HG03039 (cell line): Measurements from ENCODE around the gene SNCAIP.
A peak's percentile ranks its signal among the peaks of the same experiment; 100 is the strongest.

Source experiments
- ATAC-seq: cut with Tn5 transposase; IDR thresholded peaks from one replicate; pipeline ENCODE4 v1.9.1; 2021; ENCODE audit warnings: mild to moderate bottlenecking, moderate library complexity; ENCODE audit not compliant: unreplicated experiment

SNCAIP gene

DNA sequence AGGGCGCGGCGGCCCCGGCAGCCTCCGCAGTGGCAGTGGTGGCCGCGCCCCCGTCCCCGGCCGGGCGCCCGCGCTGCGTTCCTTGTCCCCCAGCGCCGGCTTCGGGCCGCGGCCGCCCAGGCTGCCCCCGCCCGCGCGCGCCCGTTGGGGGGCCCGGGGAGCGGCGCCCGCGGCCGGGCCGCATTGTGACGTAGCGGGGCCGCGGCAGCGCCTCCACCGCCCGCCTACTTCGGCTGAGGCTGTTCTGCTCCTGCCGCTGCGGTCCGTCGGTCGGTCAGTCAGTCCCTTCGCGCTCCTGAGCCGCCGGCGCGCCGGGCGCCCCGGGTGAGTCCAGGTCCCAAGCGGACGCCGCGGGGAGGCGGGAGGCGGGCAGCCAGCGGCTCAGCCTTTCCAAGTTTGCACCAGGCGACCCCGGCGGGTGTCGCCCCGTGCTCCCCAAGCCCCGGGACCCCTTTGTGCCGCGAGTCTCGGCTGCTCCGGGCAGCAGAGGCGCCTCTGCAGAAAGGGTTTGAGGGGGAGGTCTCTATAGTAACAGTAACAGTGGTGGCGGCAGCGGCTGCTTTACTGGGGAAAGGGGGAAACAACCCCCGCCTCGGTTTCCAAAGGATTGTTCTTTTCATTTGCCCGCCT is at the start of gene SNCAIP:
SNCAIP (plus strand) TSS at position 277 of the 630 bp plus-strand sequence. CDS start 78,898 bp downstream, outside the sequence.
- no peak for ATAC-seq

DNA sequence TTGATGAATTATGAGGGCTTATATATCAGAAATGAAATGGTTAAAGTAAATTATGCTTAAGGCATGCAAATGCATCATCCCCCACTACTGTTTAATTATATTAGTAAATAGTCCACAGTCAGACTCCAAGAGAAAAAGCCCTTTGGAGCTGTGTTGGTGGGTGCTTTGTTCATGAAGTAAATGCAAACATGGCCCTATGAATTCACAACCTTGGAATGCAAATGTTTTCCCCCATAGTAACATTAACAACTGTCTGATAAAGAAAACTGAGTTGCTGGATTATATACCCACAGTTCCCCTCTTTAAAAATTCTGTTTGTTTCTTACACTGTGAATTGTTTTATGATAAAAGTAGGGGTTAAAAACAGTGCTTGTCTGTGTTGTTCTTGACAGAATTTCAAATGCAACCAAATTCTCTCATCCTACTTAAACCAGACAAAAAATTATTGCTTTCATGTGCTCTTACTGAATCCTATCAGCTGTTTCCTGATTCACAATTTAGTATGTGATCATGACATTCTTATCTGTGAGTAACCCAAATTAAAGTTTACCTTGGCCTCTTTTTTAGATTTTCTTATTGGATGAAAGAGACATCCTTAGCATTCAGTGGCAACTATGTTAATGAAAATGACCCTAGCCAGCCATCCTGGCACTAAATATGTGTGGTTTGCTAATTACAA is 48.5 kb upstream of the SNCAIP start:
- no peak for ATAC-seq

DNA sequence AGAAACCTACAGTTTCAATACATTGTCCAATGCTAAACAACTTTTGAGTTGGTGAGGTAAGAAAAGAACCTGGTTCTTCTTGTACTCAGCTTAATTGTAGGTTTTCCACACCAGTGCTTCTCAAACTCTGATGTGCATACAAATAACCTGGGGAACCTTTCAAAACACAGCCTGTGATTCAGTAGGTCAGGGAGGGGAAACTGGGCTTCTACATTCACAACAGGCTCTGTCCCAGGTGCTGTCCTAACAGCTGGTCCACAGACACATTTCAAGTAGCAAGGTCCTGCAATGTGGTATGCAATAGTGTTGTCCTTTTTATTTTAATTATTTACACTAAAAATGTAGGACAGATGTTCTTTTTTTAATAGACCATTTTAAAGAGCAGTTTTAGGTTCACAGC is 47.4 kb upstream of the SNCAIP start:
- no peak for ATAC-seq

DNA sequence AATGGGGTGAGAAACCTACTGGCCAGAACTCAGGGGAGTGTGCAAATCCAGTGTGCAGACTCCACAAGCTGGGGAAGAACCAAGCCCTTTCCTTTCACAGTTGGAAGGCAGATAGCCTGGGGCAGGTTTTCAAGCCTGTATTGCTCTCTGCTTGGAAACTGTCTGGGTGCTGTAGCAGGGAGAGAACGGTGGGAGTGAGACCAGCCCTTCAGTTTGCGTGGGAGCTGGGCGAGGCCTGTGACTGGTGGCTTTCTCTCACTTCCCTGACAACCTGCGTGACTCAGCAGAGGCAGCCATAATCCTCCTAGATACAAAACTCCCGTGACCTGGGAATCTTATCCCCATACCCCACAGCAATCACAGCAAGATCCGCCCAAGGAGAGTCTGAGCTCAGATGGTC is 44.9 kb upstream of the SNCAIP start:
- no peak for ATAC-seq

DNA sequence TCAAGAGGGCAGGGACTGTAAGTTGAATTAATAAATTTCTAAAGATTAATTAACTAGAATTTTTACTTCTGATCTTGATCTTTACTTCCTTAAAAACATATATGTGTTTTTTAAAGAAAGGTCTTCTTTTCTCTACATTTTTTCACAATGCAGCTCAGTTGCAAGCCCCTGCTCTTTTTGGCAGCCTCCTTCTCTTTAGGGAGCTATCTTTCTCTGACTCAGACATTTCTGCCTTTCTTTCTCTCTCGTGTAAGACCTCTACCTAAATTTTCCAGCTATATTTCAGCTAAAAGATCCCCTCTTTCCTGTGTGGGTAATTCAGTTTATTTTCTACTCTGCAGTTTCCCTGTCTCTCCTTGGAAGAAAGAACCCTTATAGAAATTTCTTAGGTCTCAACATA is 38.3 kb upstream of the SNCAIP start:
- no peak for ATAC-seq

DNA sequence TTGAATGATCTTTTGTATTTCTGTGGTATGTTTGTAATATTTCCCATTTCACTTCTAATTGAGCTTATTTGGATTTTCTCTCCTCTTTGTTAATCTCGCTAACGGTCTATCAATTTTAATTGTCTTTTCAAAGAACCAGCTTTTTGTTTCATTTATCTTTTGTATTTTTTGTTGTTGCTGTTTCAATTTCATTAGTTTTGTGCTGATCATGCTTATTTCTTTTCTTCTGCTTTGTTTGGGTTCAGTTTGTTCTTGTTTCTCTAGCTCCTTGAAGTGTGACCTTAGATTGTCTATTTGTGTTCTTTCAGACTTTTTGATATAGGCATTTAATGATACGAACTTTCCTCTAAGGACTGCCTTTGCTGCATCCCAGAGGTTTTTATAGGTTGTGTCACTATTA is 28.4 kb upstream of the SNCAIP start:
- no peak for ATAC-seq

DNA sequence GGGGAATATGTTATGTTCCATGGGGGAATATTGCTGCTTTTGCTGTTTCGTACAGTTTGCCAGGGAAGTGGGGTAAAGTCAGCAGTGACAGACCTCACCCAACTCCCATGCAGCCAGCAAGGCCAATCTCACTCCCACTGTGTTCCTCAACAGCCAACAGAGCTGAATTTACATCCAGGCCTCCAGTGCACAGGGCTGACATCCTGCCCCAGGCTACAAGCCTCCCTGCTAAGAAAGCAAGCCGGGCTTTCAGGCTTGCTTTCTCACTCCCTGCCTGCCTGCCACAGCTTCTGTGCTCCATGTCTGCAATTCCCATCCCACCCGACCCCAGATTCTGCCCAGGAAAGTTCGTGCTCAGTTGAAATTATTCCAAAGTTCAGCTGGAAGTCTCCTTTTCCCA is 25.5 kb upstream of the SNCAIP start:
- no peak for ATAC-seq

DNA sequence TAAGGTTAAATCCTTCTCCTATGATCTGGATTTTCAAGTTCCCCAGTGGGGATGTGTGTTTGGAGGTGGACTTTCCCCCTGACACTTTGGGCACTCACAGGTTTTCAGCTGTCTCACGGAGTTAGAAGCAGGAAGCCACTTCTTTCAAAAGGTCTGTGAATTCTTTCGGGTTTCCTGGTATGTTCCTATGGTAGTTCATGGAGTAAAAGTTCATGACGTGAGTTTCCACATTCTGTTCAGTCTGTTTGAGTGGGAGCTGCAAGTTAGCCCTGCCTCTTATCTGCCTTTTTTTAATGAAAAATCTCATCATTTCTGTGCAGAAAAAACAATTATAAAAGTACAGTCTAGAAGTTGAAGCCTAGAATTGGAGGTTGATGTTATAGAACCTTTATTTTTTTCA is 24.9 kb upstream of the SNCAIP start:
- ATAC-seq = no peak

DNA sequence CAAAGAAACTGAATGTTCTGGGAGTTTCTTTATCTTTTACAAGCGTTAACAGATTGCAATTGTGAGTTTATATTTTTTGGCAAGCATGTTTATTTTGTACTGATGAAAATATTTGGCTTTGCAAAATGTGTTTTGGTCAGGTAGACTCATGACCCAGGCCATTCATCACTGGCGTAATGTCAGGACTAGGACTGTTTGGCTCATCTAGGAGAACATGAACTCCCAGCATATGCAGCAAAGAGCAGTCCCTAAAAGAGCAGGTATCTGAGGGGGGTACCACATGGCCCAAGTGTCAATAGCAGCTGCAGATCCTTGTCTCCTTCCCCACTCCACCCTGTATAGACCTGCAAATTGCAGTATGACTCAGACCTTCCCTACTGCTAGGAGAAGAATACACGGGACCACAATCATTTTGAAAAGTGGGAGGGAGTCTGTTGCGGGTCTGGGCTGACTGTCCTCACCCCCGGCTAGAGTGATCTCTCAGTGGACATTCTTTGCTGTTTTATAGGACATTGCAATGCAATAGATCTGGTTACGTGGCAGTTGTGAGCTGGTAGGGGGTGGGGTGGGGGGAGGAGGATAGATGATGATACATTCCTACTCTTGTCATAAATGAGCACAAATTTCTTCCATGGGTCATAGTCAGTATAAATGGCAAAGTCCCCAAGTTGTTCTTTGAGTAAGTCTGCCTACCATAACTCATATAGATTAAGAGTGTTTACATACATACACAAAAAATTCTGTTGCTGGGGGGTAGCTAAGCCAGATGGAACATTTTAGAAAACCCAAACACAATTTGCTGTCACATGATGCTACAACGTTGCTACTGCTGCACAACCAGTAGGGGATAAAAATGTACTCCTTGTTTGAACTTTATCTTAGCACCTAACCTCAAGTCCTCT is 20.8 kb upstream of the SNCAIP start:
- ATAC-seq = no peak

DNA sequence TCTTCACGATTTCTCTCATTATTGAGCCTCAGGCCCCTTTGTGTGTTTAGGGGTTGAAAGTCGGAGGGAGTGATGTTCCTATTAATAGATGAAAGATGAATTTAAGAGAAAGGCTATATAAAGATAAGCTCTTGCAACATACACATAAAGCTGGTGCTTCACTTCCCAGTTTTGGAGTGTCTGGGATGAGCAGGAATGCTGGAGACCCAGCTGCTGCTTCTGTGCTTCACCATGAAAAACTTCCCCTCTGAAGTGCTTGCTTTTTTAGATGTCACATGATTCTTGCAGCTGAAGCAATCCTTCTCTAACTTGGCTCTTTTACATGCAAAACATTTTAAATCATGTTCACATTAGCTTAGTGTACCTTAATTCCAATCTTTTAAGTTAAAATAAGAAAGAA is 19.7 kb upstream of the SNCAIP start:
- no peak for ATAC-seq

DNA sequence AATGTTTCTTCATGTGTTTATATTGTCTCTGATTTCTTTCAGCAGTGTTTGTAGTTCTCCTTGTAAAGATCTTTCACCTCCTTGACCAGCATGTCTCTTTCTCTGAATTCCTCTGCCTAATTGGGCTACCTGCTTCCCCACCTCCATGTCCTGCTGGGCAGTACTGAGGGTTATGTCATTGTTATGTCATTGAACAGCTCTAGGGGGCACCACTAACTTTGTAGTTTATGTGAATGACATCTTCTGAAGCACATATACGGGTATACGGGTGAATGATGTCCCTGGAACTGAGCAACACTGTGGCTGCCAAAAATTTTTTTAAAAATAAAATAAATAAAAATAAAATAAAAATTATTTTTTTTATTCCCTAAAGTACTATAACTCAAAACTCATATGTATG is 16.9 kb upstream of the SNCAIP start:
- no peak for ATAC-seq

DNA sequence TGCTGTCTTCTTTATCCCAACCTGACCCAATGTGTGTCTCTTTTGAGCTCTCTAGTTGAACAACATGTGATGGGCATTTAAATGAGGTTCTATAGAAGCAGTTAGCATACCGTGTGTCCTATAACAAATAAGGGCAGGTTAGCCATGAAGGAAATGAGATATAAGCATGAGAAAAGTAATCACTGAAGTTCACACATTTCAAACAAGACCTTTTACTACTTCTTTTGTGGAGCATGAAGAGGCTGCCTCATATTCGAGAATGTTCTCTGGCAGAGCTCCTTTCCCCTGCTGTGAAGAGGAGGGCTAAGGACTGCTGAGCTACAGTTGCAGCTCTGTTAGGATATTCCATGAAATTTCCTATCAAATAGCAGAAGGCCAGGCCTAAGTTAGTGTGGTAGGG is 15.2 kb upstream of the SNCAIP start:
- no peak for ATAC-seq

DNA sequence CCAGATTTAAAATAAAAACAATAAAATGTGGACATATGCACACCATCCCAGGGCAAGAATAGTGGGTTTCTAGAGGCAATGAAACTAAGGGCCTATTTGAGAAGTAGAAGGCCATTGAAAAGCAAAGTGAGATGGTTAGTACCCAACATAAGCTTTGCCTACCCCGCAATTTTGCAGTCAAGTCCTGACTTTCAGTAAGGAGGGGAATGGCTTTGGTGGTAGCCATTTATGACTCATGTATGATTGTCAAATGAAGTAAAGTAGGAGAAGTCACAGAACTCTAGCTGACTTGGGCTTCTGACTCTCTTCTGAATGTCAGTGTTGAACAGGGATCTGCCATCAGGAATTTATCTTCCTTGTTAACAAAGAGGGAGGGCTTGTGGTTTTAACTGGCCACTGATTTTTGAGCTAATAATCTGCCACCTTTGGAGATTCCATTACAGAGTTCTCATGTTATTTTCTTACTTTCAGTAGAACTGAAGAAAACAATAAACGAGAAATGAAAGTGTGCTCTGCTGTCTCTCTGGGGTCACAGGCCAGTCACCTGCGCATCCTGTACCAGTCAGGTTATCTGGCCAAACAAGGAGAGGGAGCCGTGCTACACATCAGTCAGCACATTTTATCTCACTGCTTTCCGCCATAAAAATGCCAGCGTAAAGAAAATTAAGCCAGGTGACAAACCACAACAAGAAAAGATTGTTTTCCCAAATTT is 14.3 kb upstream of the SNCAIP start:
- ATAC-seq = peak; percentile 71

DNA sequence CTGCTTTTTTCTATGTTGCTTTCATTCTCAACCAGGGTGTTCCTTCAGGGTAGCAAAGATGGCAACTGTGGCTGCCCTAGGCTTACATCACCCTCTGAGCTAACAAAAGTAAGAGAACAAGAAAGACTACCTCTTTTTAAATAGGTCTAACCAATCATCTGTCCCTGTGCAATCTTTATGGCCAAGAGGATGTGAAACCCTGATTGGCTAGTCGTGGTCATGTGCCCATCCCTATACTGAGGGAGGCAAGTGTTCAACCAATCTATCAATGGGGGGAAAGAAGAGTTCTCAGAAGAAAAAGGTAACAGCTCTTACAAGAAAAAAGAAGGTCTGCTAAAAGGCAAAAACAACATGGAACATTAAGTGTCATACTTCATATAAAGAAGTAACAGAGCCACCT is 11.7 kb upstream of the SNCAIP start:
- ATAC-seq = no peak

DNA sequence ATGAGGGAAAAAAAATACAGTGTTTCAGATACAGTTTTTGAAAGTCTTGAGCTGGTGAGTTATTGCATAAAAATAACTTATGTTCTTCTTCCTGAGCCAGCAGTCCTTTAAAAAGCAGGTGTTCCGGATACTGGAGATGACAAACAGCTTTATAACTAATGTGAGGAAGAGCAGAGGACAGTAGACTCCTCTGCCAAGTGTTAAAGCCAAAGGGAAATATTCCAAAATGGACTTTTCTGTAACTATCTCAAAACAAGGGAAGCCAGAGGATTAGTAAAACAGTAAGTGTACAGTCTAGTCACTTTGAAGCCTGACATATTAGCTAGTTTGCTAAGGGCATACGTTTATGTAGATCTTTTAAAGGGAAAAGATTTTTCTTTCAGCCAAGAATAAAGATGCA is 11.0 kb upstream of the SNCAIP start:
- no peak for ATAC-seq

DNA sequence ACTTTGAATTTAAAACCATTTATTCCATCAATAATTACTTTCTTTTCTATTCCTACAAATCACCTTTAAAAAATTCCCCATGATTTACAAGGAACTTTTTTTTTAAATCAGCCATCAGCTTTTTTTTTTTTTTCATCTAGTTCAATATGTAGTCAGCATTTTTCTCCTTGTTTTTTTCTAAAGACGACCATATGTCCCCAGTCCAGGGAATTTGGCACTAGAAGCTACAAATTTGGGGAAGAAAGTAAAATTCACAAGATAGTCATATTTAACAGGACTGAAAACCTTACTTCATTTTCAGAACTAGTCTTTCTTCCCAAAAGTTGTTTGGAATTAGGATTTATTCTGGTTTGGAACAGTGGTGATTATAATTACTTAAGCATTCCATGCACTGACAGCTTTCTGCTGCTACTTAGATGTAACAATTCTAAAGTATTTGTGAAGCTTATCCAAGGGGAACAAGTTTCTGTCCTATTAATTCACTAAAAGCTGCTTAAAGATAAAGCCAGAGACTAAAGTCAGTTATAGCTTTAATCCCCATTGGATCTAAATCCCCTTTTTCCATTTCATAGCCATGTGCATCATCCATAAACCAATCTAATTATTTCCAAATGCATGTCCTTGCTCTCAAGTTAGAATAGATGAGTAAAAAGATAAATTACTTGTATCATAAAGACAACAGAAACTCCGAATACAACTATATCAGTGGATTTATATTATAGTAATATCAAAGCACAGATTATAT is 7.4 kb upstream of the SNCAIP start:
- no peak for ATAC-seq

DNA sequence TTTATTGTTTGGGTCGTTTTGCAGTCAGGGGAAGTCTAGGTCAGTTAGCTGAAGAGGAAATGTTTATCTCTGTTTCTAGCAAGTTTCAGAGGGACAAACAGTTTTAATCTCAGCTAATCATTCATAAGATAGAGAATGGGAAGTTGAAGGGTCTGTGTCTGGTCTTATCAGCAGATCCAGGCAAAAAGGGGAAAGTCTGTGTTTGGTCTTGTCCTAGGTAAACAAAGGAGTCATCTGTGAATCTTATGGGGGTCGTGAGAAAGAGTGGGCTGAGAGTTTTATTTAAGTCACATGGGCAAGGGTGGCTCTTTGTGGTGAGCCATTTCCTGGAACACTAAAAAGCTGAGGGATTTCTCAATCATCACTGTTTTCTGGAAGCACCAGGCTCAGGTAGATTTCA is 5.6 kb upstream of the SNCAIP start:
- ATAC-seq = no peak

DNA sequence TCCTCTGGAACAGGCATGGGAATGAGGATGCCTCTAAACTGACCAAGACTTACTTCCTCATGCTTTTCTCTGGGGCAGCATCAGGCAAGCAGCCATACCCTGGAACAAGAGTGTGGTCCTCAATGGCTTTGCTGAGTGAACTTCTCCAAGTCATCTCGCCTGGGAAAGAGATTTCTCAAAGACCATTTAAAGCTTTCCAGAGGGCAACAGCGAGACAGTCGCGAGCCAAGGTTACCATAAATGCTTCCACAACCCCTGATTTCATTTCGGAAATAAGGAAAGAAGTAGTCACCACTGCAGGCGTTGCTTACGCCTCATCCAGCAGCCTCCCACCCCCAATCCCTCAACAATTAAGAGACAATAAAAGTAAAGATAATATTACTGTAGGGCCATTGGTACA is 1.1 kb upstream of the SNCAIP start:
- no peak for ATAC-seq

DNA sequence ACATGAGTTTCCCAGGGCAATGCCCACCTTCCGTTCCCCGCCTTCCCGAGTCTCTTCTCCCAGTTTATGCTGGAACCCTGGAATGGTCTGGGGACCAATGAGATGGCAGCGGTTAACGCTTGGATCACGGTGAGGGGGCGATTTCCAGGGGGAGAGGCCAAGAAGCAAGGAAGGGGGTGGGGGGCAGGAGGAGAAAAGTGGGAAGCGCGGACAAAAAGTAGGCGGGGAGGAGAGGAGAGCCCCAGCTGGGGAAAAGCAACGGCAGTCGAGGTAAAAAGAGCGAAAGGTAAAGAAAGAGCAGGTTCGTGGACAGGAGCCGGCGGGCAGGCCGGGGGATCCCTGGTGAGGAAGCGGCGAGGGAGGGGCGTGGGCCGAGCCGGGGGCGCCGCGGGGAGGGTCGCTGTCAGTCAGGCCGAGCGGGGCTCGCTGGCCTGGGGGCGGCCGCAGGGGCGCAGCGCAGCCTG is 508 bp upstream of the SNCAIP start:
- ATAC-seq = no peak

DNA sequence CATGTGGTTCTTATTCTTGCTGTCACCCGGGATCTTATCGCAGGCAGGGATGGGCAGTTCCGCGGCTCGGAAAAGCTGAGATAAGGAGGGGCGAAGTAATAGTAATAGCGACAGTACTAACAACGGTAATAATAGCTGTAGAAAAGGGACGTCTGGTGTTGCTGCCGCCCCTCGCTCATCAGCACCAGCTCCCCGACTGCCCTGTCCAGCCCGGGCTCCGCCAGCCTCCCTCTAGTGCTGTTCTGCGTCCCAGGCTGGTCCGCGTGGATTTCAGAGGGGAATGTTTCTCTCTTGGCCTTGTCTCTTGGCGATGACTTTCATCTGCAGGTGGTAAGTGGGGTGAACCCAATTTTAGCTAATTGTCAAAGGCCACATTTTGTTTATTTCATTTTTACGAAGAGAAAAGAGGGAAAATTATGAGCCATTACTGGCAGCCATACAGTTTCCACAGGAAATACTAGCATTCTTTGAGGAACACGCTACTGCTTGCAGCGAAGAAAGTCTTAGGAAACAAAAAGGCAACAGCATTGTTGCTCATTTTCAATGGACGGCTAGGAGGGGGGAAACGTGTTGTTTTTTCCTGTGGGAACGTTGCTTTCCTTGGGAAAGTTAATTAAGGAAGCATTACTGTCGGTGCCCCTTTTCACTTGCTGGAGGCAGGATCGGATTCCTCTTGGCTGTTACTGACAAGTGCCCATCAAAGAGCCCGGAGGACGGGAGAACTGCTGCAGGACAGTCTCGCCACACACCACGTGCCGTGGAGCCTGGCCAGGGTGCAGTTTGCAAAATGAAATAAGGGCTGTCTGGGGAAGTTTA is 762 bp downstream of the SNCAIP start:
- ATAC-seq = no peak
